Measurements from ENCODE around the gene FGD5.

- TF ChIP-seq CTCF (conservative IDR thresholded peaks at IDR 0.05 in 1 of 2, IDR thresholded peaks at IDR 0.05 in 1 of 2; ENCODE audit: low read depth in 1 of 2, low read length in 2 of 2) (no peak), EZH2 (IDR thresholded peaks at IDR 0.05; ENCODE audit: low read length, missing control alignments) (no peak)
These were observed 60.6 kb downstream of the FGD5 start for GRCh38 chr3:14879211-14879874.
